Daoy (cell line): ENCODE data around the gene NFKB2. TPM values are rescaled to one million over a fixed set of nuclear protein-coding genes. Genes with fewer than 3 reads are reported as not detected.

ENCODE experiments used
- DNase-seq: peaks from one replicate; pipeline ENCODE4 v3.0.0-alpha.2; 2015; ENCODE audit warnings: low read depth
- total RNA-seq: library from RNA; depleted of rRNA; stranded (reverse); fragments of >200 nt; shearing (Covaris generic); gene quantifications from 2 replicates; pipeline ENCODE4 v1.2.3, GENCODE V29; 2014

Gene NFKB2
- total RNA-seq, 1 experiment from 2014 or later, result 44.0 TPM

DNA sequence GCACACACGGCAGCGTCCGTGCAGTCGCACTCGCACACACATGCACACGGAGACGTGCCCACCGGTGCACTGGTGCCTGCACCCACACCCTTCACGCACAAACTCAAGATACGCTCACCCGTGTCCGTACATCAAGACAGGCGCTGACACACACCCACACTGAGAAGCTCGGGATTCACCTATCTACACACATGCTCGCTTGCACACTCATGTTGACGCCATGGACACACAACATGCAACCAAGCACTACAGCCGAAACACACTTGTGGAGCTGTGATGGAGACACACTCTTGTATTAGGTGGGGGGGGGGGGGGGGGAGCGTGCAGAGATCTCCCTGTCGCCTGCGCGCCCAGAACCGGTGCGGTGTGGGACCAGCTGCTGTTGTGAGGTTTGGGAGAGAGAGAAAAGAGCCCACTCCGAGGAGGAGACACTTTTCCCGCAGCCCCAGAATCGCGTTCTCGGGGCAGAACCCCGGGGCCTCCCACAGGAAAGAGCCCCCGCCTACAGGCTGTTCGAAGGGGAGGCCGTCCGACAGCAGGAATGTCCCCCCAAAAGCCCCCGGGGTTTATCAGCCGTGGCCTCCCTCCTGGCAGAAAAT lies 605 bp upstream of the NFKB2 start:
- DNase-seq, result peak; percentile 61

- no peak for DNase-seq
Measured at GRCh38 chr10:102396317-102396650, 779 bp downstream of the NFKB2 start.

- DNase-seq, result no peak
Measured at GRCh38 chr10:102396730-102397151, 1.2 kb downstream of the NFKB2 start.

DNA sequence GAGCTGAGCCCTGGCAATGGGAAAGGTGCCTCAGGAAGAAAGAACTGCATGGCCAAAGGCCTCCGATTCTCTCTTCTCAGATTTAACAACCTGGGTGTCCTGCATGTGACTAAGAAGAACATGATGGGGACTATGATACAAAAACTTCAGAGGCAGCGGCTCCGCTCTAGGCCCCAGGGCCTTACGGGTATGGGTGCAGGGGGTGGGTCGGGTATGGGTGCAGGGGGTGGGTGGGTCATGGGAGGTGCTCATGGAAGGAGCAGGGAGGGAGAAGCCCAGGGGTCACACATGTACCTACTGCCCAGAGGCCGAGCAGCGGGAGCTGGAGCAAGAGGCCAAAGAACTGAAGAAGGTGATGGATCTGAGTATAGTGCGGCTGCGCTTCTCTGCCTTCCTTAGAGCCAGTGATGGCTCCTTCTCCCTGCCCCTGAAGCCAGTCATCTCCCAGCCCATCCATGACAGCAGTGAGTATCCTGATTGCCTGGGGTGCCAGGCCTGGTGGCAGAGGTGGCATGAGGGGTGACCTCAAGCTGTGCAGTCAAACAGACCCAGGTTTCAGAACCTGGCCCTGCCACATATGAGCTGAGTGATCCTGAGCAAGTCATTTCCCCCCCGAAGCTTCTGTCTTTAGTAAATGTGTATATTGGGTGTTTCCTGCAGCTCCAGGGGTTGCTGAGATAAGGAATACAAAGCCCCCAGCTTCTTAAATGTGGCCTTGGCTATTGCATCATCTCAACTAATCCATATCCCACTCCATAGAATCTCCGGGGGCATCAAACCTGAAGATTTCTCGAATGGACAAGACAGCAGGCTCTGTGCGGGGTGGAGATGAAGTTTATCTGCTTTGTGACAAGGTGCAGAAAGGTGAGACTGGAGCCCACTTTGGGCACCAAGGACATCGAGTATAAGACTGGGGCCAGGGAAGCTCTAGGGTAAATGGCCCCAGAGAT lies 2.0 kb downstream of the NFKB2 start:
- DNase-seq, result no peak

DNA sequence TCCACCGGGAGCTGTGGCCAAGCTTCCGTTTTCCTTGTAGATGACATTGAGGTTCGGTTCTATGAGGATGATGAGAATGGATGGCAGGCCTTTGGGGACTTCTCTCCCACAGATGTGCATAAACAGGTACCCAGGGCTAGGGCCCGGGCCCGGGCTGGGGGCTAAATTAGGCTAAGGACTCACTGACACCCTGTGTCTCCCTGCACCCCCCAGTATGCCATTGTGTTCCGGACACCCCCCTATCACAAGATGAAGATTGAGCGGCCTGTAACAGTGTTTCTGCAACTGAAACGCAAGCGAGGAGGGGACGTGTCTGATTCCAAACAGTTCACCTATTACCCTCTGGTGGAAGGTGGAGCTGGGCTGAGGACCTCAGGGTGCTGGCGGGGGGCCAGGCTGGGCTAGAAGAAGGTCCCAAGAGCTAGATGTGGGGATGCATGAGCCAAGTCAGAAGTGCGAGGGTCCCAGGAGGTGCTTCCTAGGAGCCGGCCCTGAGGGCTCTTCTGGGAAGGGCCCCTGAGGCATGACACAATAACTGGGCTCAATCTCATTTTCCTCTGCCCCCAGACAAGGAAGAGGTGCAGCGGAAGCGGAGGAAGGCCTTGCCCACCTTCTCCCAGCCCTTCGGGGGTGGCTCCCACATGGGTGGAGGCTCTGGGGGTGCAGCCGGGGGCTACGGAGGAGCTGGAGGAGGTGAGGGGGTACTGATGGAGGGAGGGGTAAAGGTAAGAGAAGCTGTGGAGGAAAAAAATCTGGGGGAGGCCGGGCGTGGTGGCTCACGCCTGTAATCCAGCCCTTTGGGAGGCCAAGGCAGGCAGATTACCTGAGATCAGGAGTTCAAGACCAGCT lies 2.9 kb downstream of the NFKB2 start:
- no peak for DNase-seq

DNA sequence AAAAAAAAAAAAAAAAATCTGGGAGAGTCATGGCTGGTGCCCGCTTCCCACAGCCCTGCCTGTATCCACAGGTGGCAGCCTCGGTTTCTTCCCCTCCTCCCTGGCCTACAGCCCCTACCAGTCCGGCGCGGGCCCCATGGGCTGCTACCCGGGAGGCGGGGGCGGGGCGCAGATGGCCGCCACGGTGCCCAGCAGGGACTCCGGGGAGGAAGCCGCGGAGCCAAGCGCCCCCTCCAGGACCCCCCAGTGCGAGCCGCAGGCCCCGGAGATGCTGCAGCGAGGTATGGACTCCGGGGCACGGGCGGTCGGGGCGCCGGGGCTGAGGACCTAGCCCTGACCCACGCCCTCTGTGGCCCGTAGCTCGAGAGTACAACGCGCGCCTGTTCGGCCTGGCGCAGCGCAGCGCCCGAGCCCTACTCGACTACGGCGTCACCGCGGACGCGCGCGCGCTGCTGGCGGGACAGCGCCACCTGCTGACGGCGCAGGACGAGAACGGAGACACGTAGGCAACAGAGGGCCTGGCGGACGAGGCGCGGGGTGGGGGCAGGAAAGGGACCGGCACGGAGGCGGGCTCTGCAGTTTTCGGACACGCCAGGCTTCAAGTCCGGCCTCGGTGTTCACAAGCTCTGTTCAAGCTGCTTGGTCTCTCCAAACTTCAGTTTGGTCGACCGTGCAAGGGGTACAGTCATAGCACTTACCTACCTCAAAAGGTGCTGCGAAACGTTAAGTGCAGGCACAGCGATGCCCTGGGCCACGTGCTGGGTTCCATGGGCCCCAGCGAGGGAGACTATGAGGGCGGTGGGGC lies 3.9 kb downstream of the NFKB2 start:
- peak; percentile 89 for DNase-seq

DNA sequence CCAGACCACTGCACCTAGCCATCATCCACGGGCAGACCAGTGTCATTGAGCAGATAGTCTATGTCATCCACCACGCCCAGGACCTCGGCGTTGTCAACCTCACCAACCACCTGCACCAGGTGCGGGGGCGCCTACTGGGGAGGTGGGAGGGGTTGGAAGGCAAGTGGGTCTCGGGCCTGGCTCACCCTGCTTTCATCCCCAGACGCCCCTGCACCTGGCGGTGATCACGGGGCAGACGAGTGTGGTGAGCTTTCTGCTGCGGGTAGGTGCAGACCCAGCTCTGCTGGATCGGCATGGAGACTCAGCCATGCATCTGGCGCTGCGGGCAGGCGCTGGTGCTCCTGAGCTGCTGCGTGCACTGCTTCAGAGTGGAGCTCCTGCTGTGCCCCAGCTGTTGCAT lies 4.6 kb downstream of the NFKB2 start:
- no peak for DNase-seq

GRCh38 chr10:102400598-102401341 lies 5.3 kb downstream of the NFKB2 start:
- DNase-seq, result no peak

DNA sequence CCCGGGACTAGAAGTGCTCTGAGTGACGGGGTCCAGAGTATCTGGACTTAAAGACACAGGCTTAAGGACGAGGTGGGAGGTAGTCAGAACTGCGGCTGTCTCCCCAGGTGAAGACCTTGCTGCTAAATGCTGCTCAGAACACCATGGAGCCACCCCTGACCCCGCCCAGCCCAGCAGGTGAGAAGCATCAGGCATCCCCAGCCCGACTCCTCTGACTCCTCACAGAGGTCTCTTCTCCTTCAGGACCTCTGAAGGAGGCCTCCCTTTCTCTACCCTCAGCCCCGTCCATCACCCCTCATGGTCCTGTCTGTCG lies 5.8 kb downstream of the NFKB2 start:
- no peak for DNase-seq

DNA sequence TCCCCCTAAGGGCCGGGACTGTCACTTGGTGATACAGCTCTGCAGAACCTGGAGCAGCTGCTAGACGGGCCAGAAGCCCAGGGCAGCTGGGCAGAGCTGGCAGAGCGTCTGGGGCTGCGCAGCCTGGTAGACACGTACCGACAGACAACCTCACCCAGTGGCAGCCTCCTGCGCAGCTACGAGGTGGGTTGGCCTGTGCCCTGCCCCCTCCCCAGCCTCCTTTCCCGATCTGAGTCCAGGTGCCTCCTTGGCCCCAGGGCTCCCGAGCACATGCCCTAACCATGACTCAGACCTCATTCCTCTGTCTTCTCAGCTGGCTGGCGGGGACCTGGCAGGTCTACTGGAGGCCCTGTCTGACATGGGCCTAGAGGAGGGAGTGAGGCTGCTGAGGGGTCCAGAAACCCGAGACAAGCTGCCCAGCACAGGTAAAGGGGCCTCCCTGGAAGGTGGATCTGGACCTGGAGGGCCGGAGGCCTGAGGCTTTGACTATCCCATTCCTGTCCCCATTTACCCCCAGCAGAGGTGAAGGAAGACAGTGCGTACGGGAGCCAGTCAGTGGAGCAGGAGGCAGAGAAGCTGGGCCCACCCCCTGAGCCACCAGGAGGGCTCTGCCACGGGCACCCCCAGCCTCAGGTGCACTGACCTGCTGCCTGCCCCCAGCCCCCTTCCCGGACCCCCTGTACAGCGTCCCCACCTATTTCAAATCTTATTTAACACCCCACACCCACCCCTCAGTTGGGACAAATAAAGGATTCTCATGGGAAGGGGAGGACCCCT lies 6.4 kb downstream of the NFKB2 start:
- DNase-seq, result peak; percentile 68

DNA sequence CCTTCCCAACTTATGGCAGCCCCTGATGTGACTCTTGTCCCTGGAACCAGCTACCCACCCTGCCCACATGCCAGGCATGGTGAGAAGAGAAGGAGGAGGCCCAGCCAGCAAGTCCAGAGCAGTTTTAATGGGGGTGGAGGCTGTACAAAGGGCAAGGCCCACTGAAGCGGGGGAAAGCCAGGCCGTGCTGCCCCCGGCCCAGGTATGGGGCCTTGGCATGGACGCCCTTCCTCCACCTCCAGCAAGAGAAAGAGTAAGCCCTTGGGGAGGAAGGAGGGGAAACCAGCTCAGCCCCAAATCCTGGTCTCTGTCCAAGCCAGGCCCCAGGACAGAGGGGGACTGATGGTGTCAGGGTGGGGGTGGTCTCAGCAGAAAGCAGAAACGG lies 7.0 kb downstream of the NFKB2 start:
- no peak for DNase-seq

GRCh38 chr10:102403115-102403514 lies 7.6 kb downstream of the NFKB2 start:
- no peak for DNase-seq

DNA sequence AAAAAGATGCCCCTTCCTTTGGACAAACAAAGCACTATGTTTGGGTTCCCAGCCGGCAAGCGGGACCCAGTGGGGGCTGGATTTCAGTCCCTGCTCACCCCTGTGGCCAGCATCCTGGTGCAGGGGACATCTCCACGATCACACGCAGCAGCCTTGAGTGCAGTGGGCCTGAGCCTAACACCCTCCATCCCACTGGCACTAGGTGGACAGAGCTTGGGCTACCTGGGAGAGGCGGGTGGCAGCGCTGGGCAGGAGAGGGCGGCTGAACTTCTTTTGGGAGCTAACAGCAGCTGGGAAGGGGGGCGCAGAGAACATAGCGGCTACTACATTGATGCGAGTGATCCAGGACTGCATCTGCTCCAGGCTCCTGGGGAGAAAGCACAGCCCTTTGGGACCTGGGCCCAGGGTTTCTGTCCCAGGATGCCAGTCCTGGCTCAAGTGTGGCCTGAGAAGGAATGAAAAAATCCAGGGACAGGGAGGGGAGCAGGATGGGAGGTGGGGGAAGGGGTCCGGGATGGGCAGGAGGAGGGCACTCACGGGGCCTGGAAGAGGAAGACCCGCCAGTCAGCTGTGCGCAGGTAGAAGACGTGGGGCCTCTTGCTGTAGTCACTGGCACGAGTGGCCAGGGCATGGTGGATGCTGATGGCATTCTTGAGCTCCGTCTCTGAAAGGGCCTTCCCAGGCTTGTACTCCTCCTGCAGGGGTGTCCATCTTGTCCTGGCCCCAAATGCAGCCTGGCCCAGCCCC lies 9.0 kb downstream of the NFKB2 start:
- DNase-seq, result no peak

GRCh38 chr10:102405108-102405571 lies 9.6 kb downstream of the NFKB2 start:
- DNase-seq, result no peak

- no peak for DNase-seq
Measured at GRCh38 chr10:102405632-102406031, 10.1 kb downstream of the NFKB2 start.

GRCh38 chr10:102406815-102407214 lies 11.3 kb downstream of the NFKB2 start:
- DNase-seq, result no peak

DNA sequence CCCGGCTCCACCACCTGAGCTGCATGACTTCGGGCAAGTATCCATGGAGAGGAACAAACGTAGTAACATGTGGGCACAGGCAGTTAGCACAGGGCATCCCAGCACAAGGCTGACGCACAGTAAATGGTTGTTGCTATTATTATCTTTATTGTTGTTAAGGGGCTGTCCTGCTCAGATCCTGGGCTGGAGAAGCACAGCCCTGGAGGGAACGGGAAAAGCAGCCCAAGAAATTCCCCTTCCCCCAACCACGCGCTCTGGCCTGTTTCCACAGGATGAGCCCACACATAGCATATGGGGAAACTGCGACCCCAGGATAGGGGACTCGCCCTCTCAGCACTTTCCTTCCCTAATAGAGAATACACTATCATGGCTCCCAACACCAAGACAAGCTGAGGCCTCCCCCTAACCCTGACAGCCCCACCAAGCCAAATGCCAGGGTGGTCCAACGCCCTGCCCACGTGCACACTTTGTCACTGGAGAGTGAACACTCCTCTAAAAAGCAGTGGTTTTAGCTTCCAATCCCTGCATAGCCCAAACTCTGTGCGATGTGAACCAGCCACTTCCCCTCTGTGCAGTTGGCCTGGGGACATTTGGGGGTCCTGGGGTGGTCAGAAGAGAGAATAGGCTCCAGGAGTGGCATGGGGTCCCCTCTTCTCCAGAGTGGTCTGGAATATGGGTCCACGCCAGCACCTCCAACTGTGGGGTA lies 12.1 kb downstream of the NFKB2 start:
- no peak for DNase-seq

- DNase-seq, result no peak
Measured at GRCh38 chr10:102408131-102408727, 12.7 kb downstream of the NFKB2 start.
